Esophagus muscularis mucosa (tissue), 3 donors: ENCODE results near the gene NR2E1.

Source experiments
- CTCF ChIP-seq, 3 experiments: fragments of 200-600 bp in 2 of 3; fragments of 450-650 bp in 1 of 3; sonication (generic) in 2 of 3; IDR thresholded peaks; one replicate each; pipeline ENCODE4 v1.5.1; 2017 to 2019; ENCODE audit warnings: antibody characterized with exemption in 3 of 3, mild to moderate bottlenecking in 2 of 3, moderate library complexity in 1 of 3
- POLR2A ChIP-seq: fragments of 450-650 bp; IDR thresholded peaks from one replicate; pipeline ENCODE4 v1.6.1; 2017; ENCODE audit warnings: antibody characterized with exemption, moderate library complexity, mild to moderate bottlenecking, low read depth

DNA sequence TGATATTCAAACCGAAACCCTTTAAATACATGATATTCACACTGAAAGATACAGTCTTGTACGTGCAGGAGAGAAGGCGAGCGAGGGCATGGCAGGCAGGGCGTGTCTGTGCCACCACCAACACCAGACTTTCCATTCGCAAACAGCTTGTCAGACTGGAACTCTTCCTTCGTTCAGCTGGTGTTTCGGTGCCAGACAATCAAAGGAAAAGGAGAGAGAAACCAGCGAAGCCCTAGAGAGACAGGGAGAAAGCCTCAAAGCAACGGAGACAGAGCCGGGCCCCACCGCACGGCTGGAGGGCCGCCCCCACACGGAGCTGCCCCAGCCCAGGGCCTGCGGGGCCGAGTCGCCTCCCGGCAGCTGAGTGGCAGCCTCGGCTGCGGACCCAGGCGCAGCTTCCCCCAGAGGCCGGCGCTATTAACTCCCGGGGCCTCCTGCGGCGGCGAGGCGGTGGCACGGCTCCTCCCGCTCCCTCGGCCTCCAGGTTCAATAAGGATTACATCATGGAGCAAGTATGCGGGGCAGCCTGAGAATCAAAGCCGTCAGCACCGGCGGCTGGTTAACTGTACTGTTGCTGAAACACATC is 32.1 kb upstream of the NR2E1 start:
- TF ChIP-seq CTCF (IDR thresholded peaks at IDR 0.05) (no peak), POLR2A (no peak)
